Measurements from ENCODE around the gene PCOLCE2. TPM values are rescaled to one million over a fixed set of nuclear protein-coding genes. Genes with fewer than 3 reads are reported as not detected.

The PCOLCE2 gene
- total RNA-seq, 1 experiment from 2014 or later, result 4.4 TPM

GRCh38 chr3:142888099-142888480, 793 bp downstream of the PCOLCE2 start:
- H2AFZ ChIP-seq (ENCODE audit: low read depth, low read length, poor library complexity, severe bottlenecking), result peak overlapping the region; percentile 93
- peaks cover 11 to 28% of the 10 kb centered on the region in 2 experiments; a peak in 3 of 4 replicates for H3K4me1 ChIP-seq (ENCODE audit: control insufficient read depth in 1 of 2, insufficient read depth in 2 of 2, low read length in 2 of 2)
- DNase-seq (ENCODE audit: low read depth, low spot score), result peak; percentile 69
- H4K20me1 ChIP-seq (ENCODE audit: insufficient read depth), result no peaks in the 10 kb centered on the region
- no TSS peak for BruUV-seq (replicated peaks)
- CTCF ChIA-PET, result interaction anchor here (0.7 to 1.3 kb wide), 3 partner anchors 9 to 12 kb away, joined by 3 to 5 read pairs (median 3); no protein-coding TSS in a partner anchor
- peak overlapping the region; percentile 62 for H3K27ac ChIP-seq (ENCODE audit: low read depth, low read length)
- POLR2A ChIA-PET, result interaction anchor here (1.2 kb wide), 1 partner anchor 13 kb away, joined by 3 read pairs; no protein-coding TSS in a partner anchor
- RAD21 ChIA-PET (ENCODE audit: low non-redundant PET in 1 of 2, low total read pairs in 2 of 2, uncharacterized antibody in 2 of 2, unreplicated experiment in 2 of 2), result no interaction called here
- H3K4me2 ChIP-seq (ENCODE audit: low read length), result peak overlapping the region; percentile 89
- no peaks in the 10 kb centered on the region for H3K9me2 ChIP-seq (ENCODE audit: insufficient read depth)
- intact Hi-C loops (cut with micrococcal nuclease), result no loop called here
- H3K36me3 ChIP-seq (ENCODE audit: control insufficient read depth in 1 of 2, insufficient read depth in 2 of 2, low read length in 2 of 2), result no peaks in the 10 kb centered on the region
- no peaks in the 10 kb centered on the region for H3K27me3 ChIP-seq (ENCODE audit: insufficient read depth, low read length)
- H3K9ac ChIP-seq (ENCODE audit: low read length), result peak overlapping the region; percentile 62
- peak; percentile 73 for ATAC-seq
- no peaks in the 10 kb centered on the region for H3K9me3 ChIP-seq (ENCODE audit: control insufficient read depth in 1 of 2, insufficient read depth in 1 of 2, low read depth in 1 of 2, low read length in 2 of 2)
- no peaks in the 10 kb centered on the region for H3K79me2 ChIP-seq (ENCODE audit: insufficient read depth, low read length)
- peak overlapping the region; percentile 47 to 70 for H3K4me3 ChIP-seq (replicated peaks in 1 of 2; ENCODE audit: low read depth in 1 of 2, low read length in 2 of 2)
- TF ChIP-seq RAD21 (IDR thresholded peaks at IDR 0.05; ENCODE audit: low read depth), result no peak
- peak in 2 of 3 experiments; percentile 6 to 8; a peak in 1 of 6 replicates for TF ChIP-seq CTCF (IDR thresholded peaks at IDR 0.05 in 2 of 3, conservative IDR thresholded peaks at IDR 0.05 in 1 of 3; ENCODE audit: borderline replicate concordance in 1 of 3, insufficient read depth in 1 of 3, low read depth in 2 of 3, low read length in 2 of 3)
- no peak for TF ChIP-seq CEBPB (IDR thresholded peaks at IDR 0.05; ENCODE audit: low read depth)
- TF ChIP-seq FOSL1 (IDR thresholded peaks at IDR 0.05; ENCODE audit: low read depth), result no peak
- TF ChIP-seq REST (IDR thresholded peaks at IDR 0.05; ENCODE audit: low read depth), result no peak
- TF ChIP-seq ZNF274 (IDR thresholded peaks at IDR 0.05; ENCODE audit: low read depth, low read length), result no peak
- TF ChIP-seq POLR2AphosphoS5 (IDR thresholded peaks at IDR 0.05; ENCODE audit: low read depth, low read length), result peak; percentile 35; the same call in 1 of the 2 replicates
- no peak for TF ChIP-seq EZH2phosphoT487 (IDR thresholded peaks at IDR 0.05; ENCODE audit: borderline replicate concordance)
- TF ChIP-seq CBX3 (IDR thresholded peaks at IDR 0.05; ENCODE audit: low read depth), result 0 out of 2 replicates have a peak, but pooled peaks have one; percentile 10
- peak; percentile 74 for TF ChIP-seq POLR2A (IDR thresholded peaks at IDR 0.05; ENCODE audit: borderline replicate concordance, extremely low read depth, insufficient read depth, insufficient read length)
- no peak for TF ChIP-seq ZBTB33 (IDR thresholded peaks at IDR 0.05; ENCODE audit: extremely low read depth, insufficient replicate concordance, low read length)
- 0 out of 2 replicates have a peak, but pooled peaks have one; percentile 30 for TF ChIP-seq SIN3A (IDR thresholded peaks at IDR 0.05; ENCODE audit: low read depth)
- no peak for TF ChIP-seq ZFX (IDR thresholded peaks at IDR 0.05)
- TF ChIP-seq TCF7L2 (IDR thresholded peaks at IDR 0.05; ENCODE audit: borderline replicate concordance, extremely low read depth, insufficient read depth, insufficient read length), result no peak
- TF ChIP-seq ELF1 (IDR thresholded peaks at IDR 0.05; ENCODE audit: borderline replicate concordance, low read depth), result no peak
- TF ChIP-seq ATF3 (IDR thresholded peaks at IDR 0.05), result no peak
- TF ChIP-seq MAX (IDR thresholded peaks at IDR 0.05), result no peak
- TF ChIP-seq YY1 (IDR thresholded peaks at IDR 0.05; ENCODE audit: extremely low read depth, insufficient replicate concordance, low read depth, low read length), result peak; percentile 65
- no peak for TF ChIP-seq JUND (IDR thresholded peaks at IDR 0.05)
- TF ChIP-seq SP1 (IDR thresholded peaks at IDR 0.05; ENCODE audit: low read depth), result no peak
- TF ChIP-seq SRF (IDR thresholded peaks at IDR 0.05; ENCODE audit: low read depth), result peak; percentile 92

Measured in HCT116 (cell line).